LNCaP clone FGC (cell line): ENCODE data around the gene HDAC4.

Experiments used
- DNase-seq: peaks from one replicate; pipeline ENCODE4 v3.0.0-alpha.2; 2011; ENCODE audit warnings: low read depth
- H3K4me3 ChIP-seq: 2 replicates; pipeline ENCODE4 v1.5.1; 2011; ENCODE audit warnings: mild to moderate bottlenecking, low read depth, low read length, control low read depth
- CTCF ChIP-seq: IDR thresholded peaks from 2 replicates; pipeline ENCODE4 v1.5.1; 2012; ENCODE audit warnings: mild to moderate bottlenecking; ENCODE audit not compliant: control insufficient read depth, insufficient read depth; ENCODE audit errors: extremely low read depth

Gene HDAC4

GRCh38 chr2:239341840-239342239 is 59.0 kb downstream of the HDAC4 start:
- DNase-seq = no peak
- TF ChIP-seq CTCF = no peak

GRCh38 chr2:239341146-239341732 is 59.6 kb downstream of the HDAC4 start:
- H3K4me3 ChIP-seq = no peak overlapping the region
- DNase-seq = no peak
- no peak for TF ChIP-seq CTCF

More at GRCh38 chr2:239341840-239342239, 59.0 kb downstream of the HDAC4 start:
- H3K4me3 ChIP-seq = no peak overlapping the region

- no peak for DNase-seq
- TF ChIP-seq CTCF = no peak
Measured at GRCh38 chr2:239339726-239340601, 60.9 kb downstream of the HDAC4 start.

GRCh38 chr2:239339241-239339640 is 61.6 kb downstream of the HDAC4 start:
- TF ChIP-seq CTCF = no peak
- DNase-seq = no peak
- H3K4me3 ChIP-seq = no peak overlapping the region

More at GRCh38 chr2:239339726-239340601, 60.9 kb downstream of the HDAC4 start:
- H3K4me3 ChIP-seq = no peak overlapping the region

- DNase-seq = no peak
- no peak for TF ChIP-seq CTCF
- peak overlapping the region; percentile 23 for H3K4me3 ChIP-seq
Measured at GRCh38 chr2:239337877-239338484, 62.8 kb downstream of the HDAC4 start.

GRCh38 chr2:239337122-239337876 is 63.5 kb downstream of the HDAC4 start:
- no peak for DNase-seq
- no peak for TF ChIP-seq CTCF

More at GRCh38 chr2:239337122-239337876, 63.5 kb downstream of the HDAC4 start:
- peak overlapping the region; percentile 23; the same call in 1 of the 2 replicates for H3K4me3 ChIP-seq
